ENCODE results near the gene HOXD8.

- TF ChIP-seq, protein P1, sequence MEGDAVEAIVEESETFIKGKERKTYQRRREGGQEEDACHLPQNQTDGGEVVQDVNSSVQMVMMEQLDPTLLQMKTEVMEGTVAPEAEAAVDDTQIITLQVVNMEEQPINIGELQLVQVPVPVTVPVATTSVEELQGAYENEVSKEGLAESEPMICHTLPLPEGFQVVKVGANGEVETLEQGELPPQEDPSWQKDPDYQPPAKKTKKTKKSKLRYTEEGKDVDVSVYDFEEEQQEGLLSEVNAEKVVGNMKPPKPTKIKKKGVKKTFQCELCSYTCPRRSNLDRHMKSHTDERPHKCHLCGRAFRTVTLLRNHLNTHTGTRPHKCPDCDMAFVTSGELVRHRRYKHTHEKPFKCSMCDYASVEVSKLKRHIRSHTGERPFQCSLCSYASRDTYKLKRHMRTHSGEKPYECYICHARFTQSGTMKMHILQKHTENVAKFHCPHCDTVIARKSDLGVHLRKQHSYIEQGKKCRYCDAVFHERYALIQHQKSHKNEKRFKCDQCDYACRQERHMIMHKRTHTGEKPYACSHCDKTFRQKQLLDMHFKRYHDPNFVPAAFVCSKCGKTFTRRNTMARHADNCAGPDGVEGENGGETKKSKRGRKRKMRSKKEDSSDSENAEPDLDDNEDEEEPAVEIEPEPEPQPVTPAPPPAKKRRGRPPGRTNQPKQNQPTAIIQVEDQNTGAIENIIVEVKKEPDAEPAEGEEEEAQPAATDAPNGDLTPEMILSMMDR (IDR thresholded peaks at IDR 0.05): no peak
- TF ChIP-seq EP300 (IDR thresholded peaks at IDR 0.05): no peak
- TF ChIP-seq POLR2A (IDR thresholded peaks at IDR 0.05): no peak
- no peak for TF ChIP-seq POLR2AphosphoS5 (IDR thresholded peaks at IDR 0.05)
Observed at GRCh38 chr2:176163672-176164056, 34.2 kb downstream of the HOXD8 start.

All from upper lobe of left lung (tissue), 4 donors.